MCF 10A (cell line): ENCODE measurements around the gene ATF6B. TPM values are rescaled to one million over a fixed set of nuclear protein-coding genes. Genes with fewer than 3 reads are reported as not detected.
A peak's percentile ranks its signal among the peaks of the same experiment; 100 is the strongest.

Experiments
- BruUV-seq: library from RNA; stranded (reverse); fragments of 400-500 nt; replicated peaks from 2 replicates; lab custom pipeline; 2021; lab: Mats Ljungman, UMichigan
- CTCF ChIA-PET: fragments of 300-600 bp; sonication (Branson Sonifier 250); formaldehyde crosslinking; extraction: SDS; loops from one replicate; lab custom pipeline; 2021; ENCODE audit warnings: antibody characterized with exemption, inconsistent platforms; lab: Yijun Ruan, JAX
- POLR2A ChIA-PET: fragments of 300-600, 350-650 bp; sonication (Branson Sonifier 250); formaldehyde crosslinking; extraction: SDS; loops from one replicate; lab custom pipeline; 2020; ENCODE audit warnings: antibody characterized with exemption, inconsistent platforms; lab: Yijun Ruan, JAX
- DNase-seq: peaks from one replicate; pipeline ENCODE4 v3.0.0-alpha.2; 2018; ENCODE audit not compliant: unreplicated experiment
- H3K27ac Mint-ChIP-seq: one replicate; pipeline ENCODE4 v1.8.0; 2022; ENCODE audit warnings: mild to moderate bottlenecking, low read depth, mixed read lengths; ENCODE audit not compliant: unreplicated experiment
- H3K27me3 Mint-ChIP-seq: one replicate; pipeline ENCODE4 v1.8.0; 2022; ENCODE audit warnings: mixed read lengths; ENCODE audit not compliant: insufficient read depth, unreplicated experiment
- H3K36me3 Mint-ChIP-seq: one replicate; pipeline ENCODE4 v1.8.0; 2022; ENCODE audit warnings: mild to moderate bottlenecking, moderate library complexity, mixed read lengths; ENCODE audit not compliant: insufficient read depth, unreplicated experiment
- H3K4me1 Mint-ChIP-seq: one replicate; pipeline ENCODE4 v1.8.0; 2022; ENCODE audit warnings: mixed read lengths; ENCODE audit not compliant: insufficient read depth, unreplicated experiment
- H3K4me3 Mint-ChIP-seq: one replicate; pipeline ENCODE4 v1.8.0; 2022; ENCODE audit warnings: mild to moderate bottlenecking, moderate library complexity, mixed read lengths; ENCODE audit not compliant: unreplicated experiment
- H3K9me3 Mint-ChIP-seq: one replicate; pipeline ENCODE4 v1.8.0; 2022; ENCODE audit warnings: mixed read lengths; ENCODE audit not compliant: unreplicated experiment
- CTCF ChIP-seq: fragments of 200-600 bp; IDR thresholded peaks from one replicate; pipeline ENCODE4 v1.8.0; 2022; ENCODE audit warnings: antibody characterized with exemption, mild to moderate bottlenecking; ENCODE audit not compliant: unreplicated experiment
- intact Hi-C: fragments of 100-400 bp; cut with micrococcal nuclease; formaldehyde crosslinking; loops from 2 replicates; pipeline ENCODE4 v1.14.1; 2022
- total RNA-seq: library from RNA; stranded (reverse); gene quantifications from 2 replicates; pipeline ENCODE4 v1.2.3, GENCODE V29; 2022

Gene ATF6B
- total RNA-seq, 1 experiment from 2014 or later, result 65.6 TPM

- no peaks in the 10 kb centered on the region for H3K9me3 Mint-ChIP-seq
- peaks cover 17% of the 10 kb centered on the region for H3K27me3 Mint-ChIP-seq
- H3K4me3 Mint-ChIP-seq, result no peak overlapping the region
- CTCF ChIA-PET, result interaction anchor here (0.6 to 2.3 kb wide), 3 partner anchors 11 to 438 kb away, joined by 4 to 9 read pairs (median 4); no protein-coding TSS in a partner anchor
- intact Hi-C loops, result loop anchor here (2.0 kb wide), 1 partner anchor 65 kb away; no protein-coding TSS in a partner anchor
- peaks cover 49% of the 10 kb centered on the region for H3K36me3 Mint-ChIP-seq
- peak; percentile 67 for DNase-seq
- peak overlapping the region; percentile 17 for H3K27ac Mint-ChIP-seq
- BruUV-seq, result no TSS peak
- POLR2A ChIA-PET, result interaction anchor here (0.7 to 1.8 kb wide), 6 partner anchors 9 to 133 kb away, joined by 3 to 4 read pairs (median 4); partner anchors contain the start of gene FKBPL
- TF ChIP-seq CTCF, result peak; percentile 23
- H3K4me1 Mint-ChIP-seq, result peaks cover 33% of the 10 kb centered on the region
These were observed 14.4 kb downstream of the ATF6B start for GRCh38 chr6:32113386-32114352.

DNA sequence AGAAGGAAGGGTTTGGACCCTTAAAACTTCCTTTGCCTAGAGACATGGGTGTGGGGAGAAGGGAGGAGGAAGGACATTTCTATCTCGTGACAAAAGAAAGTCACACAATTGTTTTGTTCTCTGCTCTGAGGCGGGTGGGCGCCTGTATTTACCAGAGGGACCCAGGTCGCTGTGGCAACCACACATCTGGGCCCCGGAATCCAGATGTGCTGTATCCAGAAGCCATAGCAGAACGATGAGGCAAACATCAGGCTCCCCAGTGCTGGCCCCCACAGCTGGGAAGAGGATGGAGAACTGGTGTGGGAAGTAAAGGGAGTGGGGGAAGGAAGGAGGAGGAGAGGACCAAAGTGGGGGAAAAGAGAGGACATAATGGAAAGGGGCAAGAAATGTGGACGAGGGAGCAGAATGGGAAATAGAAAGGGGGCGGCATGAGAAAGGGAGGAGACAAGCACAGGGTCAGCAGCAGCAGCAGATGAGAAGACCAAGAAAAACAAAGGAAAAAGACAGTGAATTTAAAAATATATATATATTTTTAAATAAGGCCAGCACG is 15.5 kb downstream of the ATF6B start:
- no TSS peak for BruUV-seq
- ChIA-PET POLR2A (interaction anchor here (0.7 kb wide), 1 partner anchor 829 kb away, joined by 5 read pairs; no protein-coding TSS in a partner anchor), CTCF (no interaction called here)
- H3K4me1 Mint-ChIP-seq, result peaks cover 42% of the 10 kb centered on the region
- no peak for TF ChIP-seq CTCF
- intact Hi-C loops, result no loop called here
- H3K36me3 Mint-ChIP-seq, result peaks cover 41% of the 10 kb centered on the region
- no peaks in the 10 kb centered on the region for H3K9me3 Mint-ChIP-seq
- no peak overlapping the region for H3K27ac Mint-ChIP-seq
- DNase-seq, result no peak
- H3K27me3 Mint-ChIP-seq, result peaks cover 18% of the 10 kb centered on the region
- no peak overlapping the region for H3K4me3 Mint-ChIP-seq

- no peak for DNase-seq
- H3K4me1 Mint-ChIP-seq, result peaks cover 51% of the 10 kb centered on the region
- H3K27ac Mint-ChIP-seq, result no peak overlapping the region
- no peaks in the 10 kb centered on the region for H3K9me3 Mint-ChIP-seq
- CTCF ChIA-PET, result interaction anchor here (0.8 kb wide), 1 partner anchor 10 kb away, joined by 4 read pairs; no protein-coding TSS in a partner anchor
- intact Hi-C loops, result no loop called here
- no peak for TF ChIP-seq CTCF
- peaks cover 40% of the 10 kb centered on the region for H3K36me3 Mint-ChIP-seq
- peaks cover 18% of the 10 kb centered on the region for H3K27me3 Mint-ChIP-seq
- POLR2A ChIA-PET, result interaction anchor here (0.8 to 1.5 kb wide), 4 partner anchors 9 to 84 kb away, joined by 3 to 7 read pairs (median 4); partner anchors contain the start of gene ATF6B
- BruUV-seq, result no TSS peak
- no peak overlapping the region for H3K4me3 Mint-ChIP-seq
These were observed 16.5 kb downstream of the ATF6B start for GRCh38 chr6:32111424-32112066.
